Measurements from ENCODE around the gene RSRC2. TPM values are rescaled to one million over a fixed set of nuclear protein-coding genes. Genes with fewer than 3 reads are reported as not detected.

Gene RSRC2
- polyA plus RNA-seq, 4 donors: 38.1 to 112 (median 42.4) TPM

DNA sequence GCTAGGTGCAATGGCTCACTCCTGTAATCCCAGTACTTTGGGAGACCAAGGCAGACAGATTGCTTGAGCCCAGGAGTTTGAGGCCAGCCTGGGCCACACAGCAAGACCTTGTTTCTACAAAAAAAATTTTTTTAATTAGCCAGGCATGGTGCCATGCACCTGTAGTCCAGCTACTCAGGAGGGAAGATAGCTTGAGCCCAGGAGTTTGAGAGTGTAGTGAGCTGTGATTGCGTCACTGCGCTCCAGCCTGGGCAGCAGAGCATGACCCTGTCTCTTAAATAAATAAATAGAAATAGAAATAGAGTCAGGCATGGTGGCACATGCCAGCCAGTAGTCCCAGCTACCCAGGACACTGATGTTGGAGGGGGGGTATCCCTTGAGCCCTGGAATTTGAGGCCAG lies 67.5 kb downstream of the RSRC2 start:
- no peak overlapping the region for H3K4me3 ChIP-seq (ENCODE audit: low read depth in 1 of 3, low read length in 3 of 3)
- no peaks in the 10 kb centered on the region for H3K36me3 ChIP-seq (ENCODE audit: control insufficient read depth in 3 of 3, insufficient read depth in 2 of 3, low read depth in 1 of 3, low read length in 3 of 3)
- H3K27me3 ChIP-seq (ENCODE audit: control insufficient read depth in 3 of 3, insufficient read depth in 3 of 3, low read length in 3 of 3): no peaks in the 10 kb centered on the region
- no peak for DNase-seq
- H3K27ac ChIP-seq (ENCODE audit: low read depth in 1 of 3, low read length in 2 of 3): no peak overlapping the region
- H3K9me3 ChIP-seq (ENCODE audit: control insufficient read depth in 2 of 2, insufficient read depth in 1 of 2, low read depth in 1 of 2, low read length in 1 of 2): no peaks in the 10 kb centered on the region
- H3K4me1 ChIP-seq (ENCODE audit: control insufficient read depth in 3 of 3, insufficient read depth in 2 of 3, low read depth in 1 of 3, low read length in 2 of 3): peaks cover 0 to 6% (median 2%) of the 10 kb centered on the region in 3 donors
- FAIRE-seq: no peak
- WGBS, 3 donors: 91 to 100% (median 100%) methylated on average over 2 of the region's 2 CpGs

DNA sequence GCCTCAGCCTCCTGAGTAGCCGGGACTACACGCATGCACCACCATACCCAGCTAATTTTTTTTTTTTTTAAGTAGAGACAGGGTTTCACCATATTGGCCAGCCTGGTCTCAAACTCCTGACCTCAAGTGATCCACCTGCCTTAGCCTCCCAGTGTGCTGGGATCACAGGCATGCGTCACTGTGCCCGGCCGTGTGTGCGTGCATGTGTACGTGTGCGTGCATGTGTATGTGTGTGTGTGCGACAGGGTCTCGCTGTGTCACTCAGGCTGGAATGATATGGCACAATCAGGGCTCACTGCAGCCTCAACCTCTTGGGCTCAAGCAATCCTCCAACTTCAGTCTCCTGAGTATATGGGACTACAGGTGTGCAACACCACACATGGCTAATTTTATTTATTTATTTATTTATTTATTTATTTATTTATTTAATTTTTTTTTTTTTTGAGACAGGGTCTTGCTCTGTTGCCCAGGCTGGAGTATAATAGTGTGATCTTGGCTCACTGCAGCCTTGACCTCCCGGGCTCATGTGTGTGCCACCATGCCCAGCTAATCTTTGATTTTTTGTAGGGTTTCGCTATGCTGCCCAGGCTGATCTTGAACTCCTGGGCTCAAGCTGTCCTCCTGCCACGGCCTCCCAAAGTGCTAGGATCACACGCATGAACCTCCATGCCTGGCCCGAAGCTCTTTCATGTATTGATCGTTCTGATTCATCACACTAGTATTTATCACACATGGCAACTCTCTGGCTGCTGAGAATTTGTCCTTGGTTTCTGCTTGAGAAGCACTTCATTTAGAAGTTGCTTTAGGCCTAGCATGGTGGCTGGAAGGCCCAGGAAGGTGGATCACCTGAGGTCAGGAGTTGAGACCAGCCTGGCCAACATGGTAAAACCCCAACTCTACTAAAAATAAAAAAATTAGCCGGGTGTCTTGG lies 68.4 kb downstream of the RSRC2 start:
- Histone ChIP-seq H3K9me3 (ENCODE audit: control insufficient read depth in 2 of 2, insufficient read depth in 1 of 2, low read depth in 1 of 2, low read length in 1 of 2) (no peaks in the 10 kb centered on the region), H3K36me3 (ENCODE audit: control insufficient read depth in 3 of 3, insufficient read depth in 2 of 3, low read depth in 1 of 3, low read length in 3 of 3) (no peaks in the 10 kb centered on the region), H3K4me1 (ENCODE audit: control insufficient read depth in 3 of 3, insufficient read depth in 2 of 3, low read depth in 1 of 3, low read length in 2 of 3) (peaks cover 0 to 6% (median 2%) of the 10 kb centered on the region in 3 donors), H3K4me3 (ENCODE audit: low read depth in 1 of 3, low read length in 3 of 3) (no peak overlapping the region), H3K27me3 (ENCODE audit: control insufficient read depth in 3 of 3, insufficient read depth in 3 of 3, low read length in 3 of 3) (no peaks in the 10 kb centered on the region), H3K27ac (ENCODE audit: low read depth in 1 of 3, low read length in 2 of 3) (no peak overlapping the region)
- DNase-seq (no peak), FAIRE-seq (no peak)
- 90 to 94% (median 93%) methylated on average over 17 of the region's 17 CpGs for WGBS, 3 donors

DNA sequence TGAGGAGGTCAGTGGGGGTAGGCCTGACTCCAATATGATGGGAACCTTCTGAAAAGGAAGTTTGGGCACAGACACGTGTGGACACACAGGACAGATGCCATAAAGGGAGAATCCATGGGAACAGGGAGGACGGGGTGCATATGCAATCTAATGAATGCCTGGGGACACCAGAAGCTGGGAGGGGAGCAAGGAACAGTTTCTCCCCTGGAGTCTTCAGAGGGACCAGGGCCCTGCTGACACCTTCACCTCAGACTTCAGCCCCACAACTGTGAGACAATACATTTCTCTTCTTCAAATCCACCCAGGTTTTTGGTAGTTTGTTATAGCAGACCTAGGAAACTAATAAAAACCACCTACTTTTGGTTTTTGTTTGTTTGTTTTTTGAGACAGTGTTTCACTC lies 69.1 kb downstream of the RSRC2 start:
- Histone ChIP-seq H3K27ac (ENCODE audit: low read depth in 1 of 3, low read length in 2 of 3) (no peak overlapping the region), H3K27me3 (ENCODE audit: control insufficient read depth in 3 of 3, insufficient read depth in 3 of 3, low read length in 3 of 3) (no peaks in the 10 kb centered on the region), H3K4me1 (ENCODE audit: control insufficient read depth in 3 of 3, insufficient read depth in 2 of 3, low read depth in 1 of 3, low read length in 2 of 3) (peaks cover 2 to 6% (median 2%) of the 10 kb centered on the region in 3 donors), H3K36me3 (ENCODE audit: control insufficient read depth in 3 of 3, insufficient read depth in 2 of 3, low read depth in 1 of 3, low read length in 3 of 3) (no peaks in the 10 kb centered on the region), H3K9me3 (ENCODE audit: control insufficient read depth in 2 of 2, insufficient read depth in 1 of 2, low read depth in 1 of 2, low read length in 1 of 2) (no peaks in the 10 kb centered on the region), H3K4me3 (ENCODE audit: low read depth in 1 of 3, low read length in 3 of 3) (no peak overlapping the region)
- DNase-seq (no peak), FAIRE-seq (no peak)
- 56 to 79% (median 68%) methylated on average over 2 of the region's 2 CpGs for WGBS, 3 donors

DNA sequence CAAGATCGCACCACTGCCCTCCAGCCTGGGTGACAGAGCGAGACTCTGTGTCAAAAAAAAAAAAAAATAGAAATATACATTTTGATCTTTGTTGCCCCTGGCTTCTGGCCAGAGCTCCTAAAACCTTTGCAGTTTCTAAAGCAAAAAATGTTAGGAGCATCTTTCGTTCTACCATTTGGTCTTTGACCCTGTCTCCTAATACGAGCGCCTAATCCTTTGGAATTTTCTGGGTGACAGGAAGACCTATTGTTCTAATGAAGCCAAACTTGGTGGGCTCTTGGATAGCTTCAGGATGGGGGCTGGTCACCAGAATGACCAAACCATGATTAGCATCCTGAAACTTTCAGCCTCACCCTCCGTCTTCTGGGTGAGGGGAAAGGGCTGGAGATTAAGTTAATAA lies 72.0 kb downstream of the RSRC2 start:
- FAIRE-seq (no peak), DNase-seq (no peak)
- peaks cover 2 to 6% (median 2%) of the 10 kb centered on the region in 3 donors for H3K4me1 ChIP-seq (ENCODE audit: control insufficient read depth in 3 of 3, insufficient read depth in 2 of 3, low read depth in 1 of 3, low read length in 2 of 3)
- H3K36me3 ChIP-seq (ENCODE audit: control insufficient read depth in 3 of 3, insufficient read depth in 2 of 3, low read depth in 1 of 3, low read length in 3 of 3): no peaks in the 10 kb centered on the region
- H3K27me3 ChIP-seq (ENCODE audit: control insufficient read depth in 3 of 3, insufficient read depth in 3 of 3, low read length in 3 of 3): no peaks in the 10 kb centered on the region
- no peak overlapping the region for H3K27ac ChIP-seq (ENCODE audit: low read depth in 1 of 3, low read length in 2 of 3)
- WGBS, 3 donors: 60 to 75% (median 68%) methylated on average over 6 of the region's 6 CpGs
- H3K4me3 ChIP-seq (ENCODE audit: low read depth in 1 of 3, low read length in 3 of 3): no peak overlapping the region
- no peaks in the 10 kb centered on the region for H3K9me3 ChIP-seq (ENCODE audit: control insufficient read depth in 2 of 2, insufficient read depth in 1 of 2, low read depth in 1 of 2, low read length in 1 of 2)

DNA sequence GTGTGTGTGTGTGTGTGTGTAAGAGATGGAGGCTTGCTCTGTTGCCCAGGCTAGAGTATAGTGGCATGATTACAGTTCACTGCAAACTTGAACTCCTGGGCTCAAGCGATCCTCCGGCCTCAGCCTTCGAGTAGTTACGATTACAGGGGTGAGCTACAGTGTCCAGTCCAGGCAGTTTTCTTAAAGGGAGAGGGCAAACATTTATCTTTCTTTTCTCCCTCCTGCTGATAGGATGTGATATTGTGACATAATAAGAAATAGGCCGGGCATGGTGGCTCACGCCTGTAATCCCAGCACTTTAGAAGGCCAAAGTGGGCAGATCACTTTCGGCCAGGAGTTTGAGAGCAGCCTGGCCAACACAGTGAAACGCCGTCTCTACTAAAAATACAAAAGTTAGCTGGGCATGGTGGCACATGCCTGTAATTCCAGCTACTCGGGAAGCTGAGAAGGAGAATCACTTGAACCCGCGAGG lies 72.5 kb downstream of the RSRC2 start:
- no peak for FAIRE-seq
- H3K4me1 ChIP-seq (ENCODE audit: control insufficient read depth in 3 of 3, insufficient read depth in 2 of 3, low read depth in 1 of 3, low read length in 2 of 3): peaks cover 2 to 6% (median 2%) of the 10 kb centered on the region in 3 donors
- H3K27ac ChIP-seq (ENCODE audit: low read depth in 1 of 3, low read length in 2 of 3): peak overlapping the region in 2 of 3 donors; percentile 27 to 53
- H3K36me3 ChIP-seq (ENCODE audit: control insufficient read depth in 3 of 3, insufficient read depth in 2 of 3, low read depth in 1 of 3, low read length in 3 of 3): no peaks in the 10 kb centered on the region
- no peaks in the 10 kb centered on the region for H3K27me3 ChIP-seq (ENCODE audit: control insufficient read depth in 3 of 3, insufficient read depth in 3 of 3, low read length in 3 of 3)
- peaks cover 0 to under 1% of the 10 kb centered on the region in 2 donors for H3K9me3 ChIP-seq (ENCODE audit: control insufficient read depth in 2 of 2, insufficient read depth in 1 of 2, low read depth in 1 of 2, low read length in 1 of 2)
- WGBS, 3 donors: 86 to 89% (median 87%) methylated on average over 12 of the region's 12 CpGs
- DNase-seq: no peak
- no peak overlapping the region for H3K4me3 ChIP-seq (ENCODE audit: low read depth in 1 of 3, low read length in 3 of 3)

Other genes starting within 250 kb of the RSRC2 start
- gene CLIP1, start 104.3 kb downstream of the RSRC2 start, polyA plus RNA-seq: 10 to 100 TPM; 16.1 to 34.9 (median 19.7) TPM
- 10 to 100 TPM; 14.6 to 30.9 (median 21.0) TPM for gene ZCCHC8, start 26.0 kb downstream of the RSRC2 start, polyA plus RNA-seq
- 10 to 100 TPM in 2 of 4 donors, 1 to 10 TPM in 2; 1.9 to 34.1 (median 8.8) TPM for gene KNTC1, start 313 bp upstream of the RSRC2 start, polyA plus RNA-seq
- gene HCAR2, start 176.4 kb upstream of the RSRC2 start, polyA plus RNA-seq: 1 to 10 TPM in 1 of 4 donors, under 1 TPM in 1, not detected in 2; 0.52 to 1.8 TPM
- gene HCAR3, start 189.9 kb upstream of the RSRC2 start, polyA plus RNA-seq: under 1 TPM in 3 of 4 donors, not detected in 1; 0.15 to 0.52 (median 0.27) TPM
- under 1 TPM in 2 of 4 donors, not detected in 2; 0.16 to 0.27 TPM for gene HCAR1, start 203.9 kb upstream of the RSRC2 start, polyA plus RNA-seq
- gene DENR, start 225.9 kb upstream of the RSRC2 start, polyA plus RNA-seq: 10 to 100 TPM; 23.7 to 56.0 (median 31.7) TPM
- gene CCDC62, start 247.6 kb upstream of the RSRC2 start, polyA plus RNA-seq: under 1 TPM in 3 of 4 donors, not detected in 1; 0.13 to 0.35 (median 0.27) TPM